HEK293 (cell line): ENCODE measurements around the gene DOCK3.

Experiments
- HOXA7 ChIP-seq: sonication (generic); formaldehyde crosslinking; IDR thresholded peaks from 2 replicates; pipeline ENCODE4 v1.8.1; 2022; ENCODE audit warnings: missing genetic modification reagents, borderline replicate concordance
- HOXD13 ChIP-seq: sonication (generic); formaldehyde crosslinking; IDR thresholded peaks from 2 replicates; pipeline ENCODE4 v1.8.0; 2022; ENCODE audit warnings: missing genetic modification reagents, borderline replicate concordance
- KLF1 ChIP-seq: fragments of 450-650 bp; formaldehyde crosslinking; IDR thresholded peaks from 2 replicates; pipeline ENCODE4 v1.5.1; 2016; ENCODE audit warnings: missing biosample characterization, missing genetic modification characterization
- SCRT1 ChIP-seq: fragments of 450-650 bp; formaldehyde crosslinking; IDR thresholded peaks from 2 replicates; pipeline ENCODE4 v1.5.1; 2016; ENCODE audit warnings: missing biosample characterization, missing genetic modification characterization, borderline replicate concordance
- SETDB1 ChIP-seq: IDR thresholded peaks from one replicate; pipeline ENCODE4 v1.6.1; 2017; ENCODE audit warnings: mild to moderate bottlenecking, low read length, moderate library complexity, mixed read lengths; ENCODE audit not compliant: insufficient read length
- ZBTB48 ChIP-seq: fragments of 450-650 bp; formaldehyde crosslinking; IDR thresholded peaks from 2 replicates; pipeline ENCODE4 v1.5.1; 2016; ENCODE audit warnings: missing biosample characterization, missing genetic modification characterization
- ZBTB7A ChIP-seq: fragments of 450-650 bp; formaldehyde crosslinking; IDR thresholded peaks from 2 replicates; pipeline ENCODE4 v1.5.1; 2016; ENCODE audit warnings: low read depth, missing biosample characterization, missing genetic modification characterization
- ZNF2 ChIP-seq: fragments of 450-650 bp; formaldehyde crosslinking; IDR thresholded peaks from 2 replicates; pipeline ENCODE4 v1.5.1; 2016; ENCODE audit warnings: missing biosample characterization, missing genetic modification characterization
- ZNF23 ChIP-seq: fragments of 450-650 bp; formaldehyde crosslinking; IDR thresholded peaks from 2 replicates; pipeline ENCODE4 v1.5.1; 2016; ENCODE audit warnings: missing biosample characterization, missing genetic modification characterization, borderline replicate concordance
- ZNF24 ChIP-seq: fragments of 450-650 bp; formaldehyde crosslinking; IDR thresholded peaks from 2 replicates; pipeline ENCODE4 v1.5.1; 2016; ENCODE audit warnings: missing biosample characterization, missing genetic modification characterization
- ZNF248 ChIP-seq: fragments of 450-650 bp; formaldehyde crosslinking; IDR thresholded peaks from 2 replicates; pipeline ENCODE4 v1.5.1; 2017; ENCODE audit warnings: missing biosample characterization, missing genetic modification characterization
- ZNF292 ChIP-seq: fragments of 450-650 bp; formaldehyde crosslinking; IDR thresholded peaks from 2 replicates; pipeline ENCODE4 v1.5.1; 2016; ENCODE audit warnings: low read depth, missing biosample characterization, missing genetic modification characterization, borderline replicate concordance
- ZNF544 ChIP-seq: fragments of 450-650 bp; formaldehyde crosslinking; IDR thresholded peaks from 2 replicates; pipeline ENCODE4 v1.5.0; 2017; ENCODE audit warnings: missing biosample characterization, missing genetic modification characterization
- ZNF548 ChIP-seq: fragments of 450-650 bp; formaldehyde crosslinking; IDR thresholded peaks from 2 replicates; pipeline ENCODE4 v1.5.1; 2016; ENCODE audit warnings: missing biosample characterization, missing genetic modification characterization
- ZNF610 ChIP-seq: fragments of 450-650 bp; formaldehyde crosslinking; IDR thresholded peaks from 2 replicates; pipeline ENCODE4 v1.5.1; 2016; ENCODE audit warnings: missing biosample characterization, missing genetic modification characterization, borderline replicate concordance
- ZNF623 ChIP-seq: fragments of 450-650 bp; formaldehyde crosslinking; IDR thresholded peaks from 2 replicates; pipeline ENCODE4 v1.5.1; 2016; ENCODE audit warnings: missing biosample characterization, missing genetic modification characterization
- ZNF654 ChIP-seq: fragments of 450-650 bp; formaldehyde crosslinking; IDR thresholded peaks from 2 replicates; pipeline ENCODE4 v1.5.1; 2016; ENCODE audit warnings: low read depth, missing biosample characterization, missing genetic modification characterization
- ZNF830 ChIP-seq: fragments of 450-650 bp; IDR thresholded peaks from 2 replicates; pipeline ENCODE4 v1.5.0; 2018; ENCODE audit warnings: missing biosample characterization, missing genetic modification characterization, low read depth, mild to moderate bottlenecking, moderate library complexity
- ZSCAN30 ChIP-seq: fragments of 450-650 bp; IDR thresholded peaks from 2 replicates; pipeline ENCODE4 v1.5.1; 2018; ENCODE audit warnings: missing biosample characterization, mild to moderate bottlenecking, missing genetic modification characterization, moderate library complexity
- TF ChIP-seq, protein P1 (sequence below): fragments of 450-650 bp; formaldehyde crosslinking; IDR thresholded peaks from 2 replicates; pipeline ENCODE4 v1.5.1; 2016; ENCODE audit warnings: missing biosample characterization, missing genetic modification characterization, borderline replicate concordance
- TF ChIP-seq, protein P2 (sequence below): fragments of 450-650 bp; formaldehyde crosslinking; conservative IDR thresholded peaks from 2 replicates; pipeline ENCODE4 v1.5.1; 2016; ENCODE audit warnings: low read depth, missing biosample characterization, missing genetic modification characterization
- TF ChIP-seq, protein P3 (sequence below): fragments of 450-650 bp; formaldehyde crosslinking; IDR thresholded peaks from 2 replicates; pipeline ENCODE4 v1.5.1; 2016; ENCODE audit warnings: missing biosample characterization, missing genetic modification characterization, low read depth
- TF ChIP-seq, protein P4 (sequence below): fragments of 450-650 bp; formaldehyde crosslinking; IDR thresholded peaks from 2 replicates; pipeline ENCODE4 v1.5.1; 2016; ENCODE audit warnings: missing biosample characterization, missing genetic modification characterization
- TF ChIP-seq, protein P5 (sequence below): IDR thresholded peaks from 2 replicates; pipeline ENCODE4 v1.6.1; 2011; ENCODE audit warnings: mild to moderate bottlenecking, low read depth, low read length, borderline replicate concordance

The DOCK3 gene

DNA sequence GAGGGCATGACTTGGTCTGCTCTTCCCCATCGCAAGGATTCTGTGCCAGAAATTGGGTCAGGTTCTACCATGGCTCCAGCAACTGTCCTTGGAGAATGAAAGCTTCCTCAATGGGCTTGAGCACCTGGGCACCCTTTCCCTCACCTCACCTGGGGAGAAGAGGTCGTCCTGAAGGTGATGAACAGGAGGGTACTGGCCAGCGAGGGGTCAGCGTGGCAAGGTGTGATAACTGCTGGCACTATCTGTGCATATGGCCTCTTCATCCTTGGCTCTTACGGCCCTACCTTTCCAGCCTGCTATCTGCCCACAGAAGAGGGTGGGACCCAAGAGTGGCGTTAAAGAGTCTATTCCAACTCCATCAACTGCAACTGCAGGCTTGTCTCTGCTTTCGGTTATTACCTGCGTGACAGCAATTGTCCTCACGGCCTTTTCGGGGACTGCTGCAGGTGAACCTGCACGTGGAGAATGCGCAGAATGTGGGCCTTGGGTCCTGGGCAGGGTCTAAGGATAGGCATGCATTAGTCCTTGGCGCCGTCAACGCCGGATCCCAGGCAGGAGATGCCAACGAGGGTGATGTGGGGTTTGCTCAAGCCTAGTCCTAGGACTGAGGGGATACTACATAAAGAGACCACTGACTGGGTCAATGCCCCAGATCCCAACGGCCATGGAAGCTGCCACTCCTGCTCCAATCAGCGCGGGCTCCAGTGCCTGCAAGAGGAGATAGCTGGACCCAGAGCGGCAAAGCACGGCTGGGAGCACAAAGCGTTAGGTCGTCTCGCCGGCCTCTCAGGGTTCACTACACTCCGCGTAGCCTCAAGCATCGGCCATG, 715.7 kb downstream of the DOCK3 start (continued):
- TF ChIP-seq, protein P1, sequence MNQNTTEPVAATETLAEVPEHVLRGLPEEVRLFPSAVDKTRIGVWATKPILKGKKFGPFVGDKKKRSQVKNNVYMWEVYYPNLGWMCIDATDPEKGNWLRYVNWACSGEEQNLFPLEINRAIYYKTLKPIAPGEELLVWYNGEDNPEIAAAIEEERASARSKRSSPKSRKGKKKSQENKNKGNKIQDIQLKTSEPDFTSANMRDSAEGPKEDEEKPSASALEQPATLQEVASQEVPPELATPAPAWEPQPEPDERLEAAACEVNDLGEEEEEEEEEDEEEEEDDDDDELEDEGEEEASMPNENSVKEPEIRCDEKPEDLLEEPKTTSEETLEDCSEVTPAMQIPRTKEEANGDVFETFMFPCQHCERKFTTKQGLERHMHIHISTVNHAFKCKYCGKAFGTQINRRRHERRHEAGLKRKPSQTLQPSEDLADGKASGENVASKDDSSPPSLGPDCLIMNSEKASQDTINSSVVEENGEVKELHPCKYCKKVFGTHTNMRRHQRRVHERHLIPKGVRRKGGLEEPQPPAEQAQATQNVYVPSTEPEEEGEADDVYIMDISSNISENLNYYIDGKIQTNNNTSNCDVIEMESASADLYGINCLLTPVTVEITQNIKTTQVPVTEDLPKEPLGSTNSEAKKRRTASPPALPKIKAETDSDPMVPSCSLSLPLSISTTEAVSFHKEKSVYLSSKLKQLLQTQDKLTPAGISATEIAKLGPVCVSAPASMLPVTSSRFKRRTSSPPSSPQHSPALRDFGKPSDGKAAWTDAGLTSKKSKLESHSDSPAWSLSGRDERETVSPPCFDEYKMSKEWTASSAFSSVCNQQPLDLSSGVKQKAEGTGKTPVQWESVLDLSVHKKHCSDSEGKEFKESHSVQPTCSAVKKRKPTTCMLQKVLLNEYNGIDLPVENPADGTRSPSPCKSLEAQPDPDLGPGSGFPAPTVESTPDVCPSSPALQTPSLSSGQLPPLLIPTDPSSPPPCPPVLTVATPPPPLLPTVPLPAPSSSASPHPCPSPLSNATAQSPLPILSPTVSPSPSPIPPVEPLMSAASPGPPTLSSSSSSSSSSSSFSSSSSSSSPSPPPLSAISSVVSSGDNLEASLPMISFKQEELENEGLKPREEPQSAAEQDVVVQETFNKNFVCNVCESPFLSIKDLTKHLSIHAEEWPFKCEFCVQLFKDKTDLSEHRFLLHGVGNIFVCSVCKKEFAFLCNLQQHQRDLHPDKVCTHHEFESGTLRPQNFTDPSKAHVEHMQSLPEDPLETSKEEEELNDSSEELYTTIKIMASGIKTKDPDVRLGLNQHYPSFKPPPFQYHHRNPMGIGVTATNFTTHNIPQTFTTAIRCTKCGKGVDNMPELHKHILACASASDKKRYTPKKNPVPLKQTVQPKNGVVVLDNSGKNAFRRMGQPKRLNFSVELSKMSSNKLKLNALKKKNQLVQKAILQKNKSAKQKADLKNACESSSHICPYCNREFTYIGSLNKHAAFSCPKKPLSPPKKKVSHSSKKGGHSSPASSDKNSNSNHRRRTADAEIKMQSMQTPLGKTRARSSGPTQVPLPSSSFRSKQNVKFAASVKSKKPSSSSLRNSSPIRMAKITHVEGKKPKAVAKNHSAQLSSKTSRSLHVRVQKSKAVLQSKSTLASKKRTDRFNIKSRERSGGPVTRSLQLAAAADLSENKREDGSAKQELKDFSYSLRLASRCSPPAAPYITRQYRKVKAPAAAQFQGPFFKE (tag by site-specific recombination), result no peak
- no peak for TF ChIP-seq HOXA7 (CRISPR knock-in tag)
- no peak for TF ChIP-seq HOXD13
- TF ChIP-seq ZBTB48 (tag by site-specific recombination), result no peak
- peak; percentile 79 for TF ChIP-seq SETDB1
- peak; percentile 45; the same call in 1 of the 2 replicates for TF ChIP-seq ZNF2 (tag by site-specific recombination)
- TF ChIP-seq ZNF548 (tag by site-specific recombination), result no peak
- TF ChIP-seq, protein P2, sequence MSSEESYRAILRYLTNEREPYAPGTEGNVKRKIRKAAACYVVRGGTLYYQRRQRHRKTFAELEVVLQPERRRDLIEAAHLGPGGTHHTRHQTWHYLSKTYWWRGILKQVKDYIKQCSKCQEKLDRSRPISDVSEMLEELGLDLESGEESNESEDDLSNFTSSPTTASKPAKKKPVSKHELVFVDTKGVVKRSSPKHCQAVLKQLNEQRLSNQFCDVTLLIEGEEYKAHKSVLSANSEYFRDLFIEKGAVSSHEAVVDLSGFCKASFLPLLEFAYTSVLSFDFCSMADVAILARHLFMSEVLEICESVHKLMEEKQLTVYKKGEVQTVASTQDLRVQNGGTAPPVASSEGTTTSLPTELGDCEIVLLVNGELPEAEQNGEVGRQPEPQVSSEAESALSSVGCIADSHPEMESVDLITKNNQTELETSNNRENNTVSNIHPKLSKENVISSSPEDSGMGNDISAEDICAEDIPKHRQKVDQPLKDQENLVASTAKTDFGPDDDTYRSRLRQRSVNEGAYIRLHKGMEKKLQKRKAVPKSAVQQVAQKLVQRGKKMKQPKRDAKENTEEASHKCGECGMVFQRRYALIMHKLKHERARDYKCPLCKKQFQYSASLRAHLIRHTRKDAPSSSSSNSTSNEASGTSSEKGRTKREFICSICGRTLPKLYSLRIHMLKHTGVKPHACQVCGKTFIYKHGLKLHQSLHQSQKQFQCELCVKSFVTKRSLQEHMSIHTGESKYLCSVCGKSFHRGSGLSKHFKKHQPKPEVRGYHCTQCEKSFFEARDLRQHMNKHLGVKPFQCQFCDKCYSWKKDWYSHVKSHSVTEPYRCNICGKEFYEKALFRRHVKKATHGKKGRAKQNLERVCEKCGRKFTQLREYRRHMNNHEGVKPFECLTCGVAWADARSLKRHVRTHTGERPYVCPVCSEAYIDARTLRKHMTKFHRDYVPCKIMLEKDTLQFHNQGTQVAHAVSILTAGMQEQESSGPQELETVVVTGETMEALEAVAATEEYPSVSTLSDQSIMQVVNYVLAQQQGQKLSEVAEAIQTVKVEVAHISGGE, result no peak
- no peak for TF ChIP-seq ZNF623 (tag by site-specific recombination)
- TF ChIP-seq KLF1 (tag by site-specific recombination), result no peak
- no peak for TF ChIP-seq SCRT1 (tag by site-specific recombination)
- no peak for TF ChIP-seq ZNF654 (tag by site-specific recombination)
- TF ChIP-seq ZNF248, result no peak
- TF ChIP-seq ZNF610, result peak; percentile 43; the same call in 1 of the 2 replicates
- TF ChIP-seq ZNF292 (tag by site-specific recombination), result no peak
- TF ChIP-seq, protein P3, sequence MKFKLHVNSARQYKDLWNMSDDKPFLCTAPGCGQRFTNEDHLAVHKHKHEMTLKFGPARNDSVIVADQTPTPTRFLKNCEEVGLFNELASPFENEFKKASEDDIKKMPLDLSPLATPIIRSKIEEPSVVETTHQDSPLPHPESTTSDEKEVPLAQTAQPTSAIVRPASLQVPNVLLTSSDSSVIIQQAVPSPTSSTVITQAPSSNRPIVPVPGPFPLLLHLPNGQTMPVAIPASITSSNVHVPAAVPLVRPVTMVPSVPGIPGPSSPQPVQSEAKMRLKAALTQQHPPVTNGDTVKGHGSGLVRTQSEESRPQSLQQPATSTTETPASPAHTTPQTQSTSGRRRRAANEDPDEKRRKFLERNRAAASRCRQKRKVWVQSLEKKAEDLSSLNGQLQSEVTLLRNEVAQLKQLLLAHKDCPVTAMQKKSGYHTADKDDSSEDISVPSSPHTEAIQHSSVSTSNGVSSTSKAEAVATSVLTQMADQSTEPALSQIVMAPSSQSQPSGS (tag by site-specific recombination), result no peak
- TF ChIP-seq ZNF544, result no peak
- TF ChIP-seq, protein P4, sequence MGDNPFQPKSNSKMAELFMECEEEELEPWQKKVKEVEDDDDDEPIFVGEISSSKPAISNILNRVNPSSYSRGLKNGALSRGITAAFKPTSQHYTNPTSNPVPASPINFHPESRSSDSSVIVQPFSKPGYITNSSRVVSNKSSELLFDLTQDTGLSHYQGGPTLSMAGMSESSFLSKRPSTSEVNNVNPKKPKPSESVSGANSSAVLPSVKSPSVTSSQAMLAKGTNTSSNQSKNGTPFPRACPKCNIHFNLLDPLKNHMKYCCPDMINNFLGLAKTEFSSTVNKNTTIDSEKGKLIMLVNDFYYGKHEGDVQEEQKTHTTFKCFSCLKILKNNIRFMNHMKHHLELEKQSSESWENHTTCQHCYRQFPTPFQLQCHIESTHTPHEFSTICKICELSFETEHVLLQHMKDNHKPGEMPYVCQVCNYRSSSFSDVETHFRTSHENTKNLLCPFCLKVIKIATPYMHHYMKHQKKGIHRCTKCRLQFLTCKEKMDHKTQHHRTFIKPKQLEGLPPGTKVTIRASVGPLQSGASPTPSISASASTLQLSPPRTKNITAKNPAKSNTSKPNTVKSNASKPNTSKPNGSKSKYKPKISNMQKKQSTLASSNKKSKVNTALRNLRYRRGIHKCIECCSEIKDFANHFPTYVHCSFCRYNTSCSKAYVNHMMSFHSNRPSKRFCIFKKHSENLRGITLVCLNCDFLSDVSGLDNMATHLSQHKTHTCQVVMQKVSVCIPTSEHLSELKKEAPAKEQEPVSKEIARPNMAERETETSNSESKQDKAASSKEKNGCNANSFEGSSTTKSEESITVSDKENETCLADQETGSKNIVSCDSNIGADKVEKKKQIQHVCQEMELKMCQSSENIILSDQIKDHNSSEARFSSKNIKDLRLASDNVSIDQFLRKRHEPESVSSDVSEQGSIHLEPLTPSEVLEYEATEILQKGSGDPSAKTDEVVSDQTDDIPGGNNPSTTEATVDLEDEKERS (tag by site-specific recombination), result no peak
- TF ChIP-seq ZBTB7A, result no peak
- no peak for TF ChIP-seq ZNF23
- TF ChIP-seq ZSCAN30, result no peak
- TF ChIP-seq, protein P5, sequence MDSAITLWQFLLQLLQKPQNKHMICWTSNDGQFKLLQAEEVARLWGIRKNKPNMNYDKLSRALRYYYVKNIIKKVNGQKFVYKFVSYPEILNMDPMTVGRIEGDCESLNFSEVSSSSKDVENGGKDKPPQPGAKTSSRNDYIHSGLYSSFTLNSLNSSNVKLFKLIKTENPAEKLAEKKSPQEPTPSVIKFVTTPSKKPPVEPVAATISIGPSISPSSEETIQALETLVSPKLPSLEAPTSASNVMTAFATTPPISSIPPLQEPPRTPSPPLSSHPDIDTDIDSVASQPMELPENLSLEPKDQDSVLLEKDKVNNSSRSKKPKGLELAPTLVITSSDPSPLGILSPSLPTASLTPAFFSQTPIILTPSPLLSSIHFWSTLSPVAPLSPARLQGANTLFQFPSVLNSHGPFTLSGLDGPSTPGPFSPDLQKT, result no peak
- no peak for TF ChIP-seq ZNF830 (tag by site-specific recombination)
- no peak for TF ChIP-seq ZNF24 (tag by site-specific recombination)
